Measurements from ENCODE around the gene LMO4. TPM values are rescaled to one million over a fixed set of nuclear protein-coding genes. Genes with fewer than 3 reads are reported as not detected.
A peak's percentile ranks its signal among the peaks of the same experiment; 100 is the strongest.

The LMO4 gene
- total RNA-seq, 3 donors from 2014 or later, result 34.4 to 67.5 (median 39.3) TPM

- peak overlapping the region; percentile 85 to 95 (median 90) for H3K4me3 ChIP-seq
- no peaks in the 10 kb centered on the region for H3K9me3 ChIP-seq
- no peaks in the 10 kb centered on the region for H3K27me3 ChIP-seq
- no peak for DNase-seq (ENCODE audit: low spot score in 2 of 2)
- no peaks in the 10 kb centered on the region for H3K36me3 ChIP-seq
- H3K27ac ChIP-seq, result peak overlapping the region; percentile 98 to 100
- TF ChIP-seq POLR2AphosphoS5 (IDR thresholded peaks at IDR 0.05), result no peak
- no peak for TF ChIP-seq POLR2A (IDR thresholded peaks at IDR 0.05)
- no peak for TF ChIP-seq CTCF (IDR thresholded peaks at IDR 0.05)
- intact Hi-C loops (cut with DNase I; ENCODE audit: low total_unique reads), result no loop called here
- H3K4me1 ChIP-seq, result peaks cover 2 to 13% of the 10 kb centered on the region in 2 donors
Measured at GRCh38 chr1:87327376-87328271, 1.1 kb upstream of the LMO4 start.

DNA sequence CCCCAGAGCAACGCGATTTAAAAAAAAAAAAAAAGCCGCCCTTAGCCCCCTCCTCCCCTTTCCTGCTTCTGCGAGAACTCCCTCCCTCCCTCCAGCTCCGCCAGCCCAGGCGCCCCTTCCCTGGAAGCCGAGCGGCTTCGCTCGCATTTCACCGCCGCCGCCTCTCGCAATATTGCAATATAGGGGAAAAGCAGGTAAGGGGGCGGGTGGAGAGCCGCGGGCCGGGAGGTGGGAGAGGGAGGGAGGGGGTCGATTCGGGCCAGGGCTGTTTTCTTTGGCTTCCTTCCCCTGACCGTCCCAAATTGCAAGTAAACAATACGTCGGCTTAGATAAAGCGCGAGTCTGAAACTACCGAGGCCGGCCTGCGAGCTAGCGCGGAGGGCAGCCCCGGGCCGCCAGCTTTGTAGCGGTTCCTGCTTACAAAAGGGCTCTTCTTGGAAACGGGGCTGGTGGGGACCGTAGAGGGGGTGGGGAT lies 408 bp downstream of the LMO4 start:
- TF ChIP-seq POLR2A (IDR thresholded peaks at IDR 0.05) (no peak), POLR2AphosphoS5 (IDR thresholded peaks at IDR 0.05) (no peak), CTCF (IDR thresholded peaks at IDR 0.05) (no peak)
- Histone ChIP-seq H3K27me3 (no peaks in the 10 kb centered on the region), H3K36me3 (no peaks in the 10 kb centered on the region), H3K4me3 (peak overlapping the region; percentile 85 to 95 (median 90)), H3K4me1 (peaks cover 6 to 15% of the 10 kb centered on the region in 2 donors), H3K9me3 (no peaks in the 10 kb centered on the region), H3K27ac (peak overlapping the region; percentile 98 to 100)
- intact Hi-C loops (cut with DNase I; ENCODE audit: low total_unique reads), result no loop called here
- DNase-seq (ENCODE audit: low spot score in 2 of 2), result no peak

GRCh38 chr1:87329526-87330056 lies 911 bp downstream of the LMO4 start:
- no peak for DNase-seq (ENCODE audit: low spot score in 2 of 2)
- TF ChIP-seq POLR2AphosphoS5 (IDR thresholded peaks at IDR 0.05), result no peak
- TF ChIP-seq POLR2A (IDR thresholded peaks at IDR 0.05), result no peak
- no peak for TF ChIP-seq CTCF (IDR thresholded peaks at IDR 0.05)
- intact Hi-C loops (cut with DNase I; ENCODE audit: low total_unique reads), result no loop called here

DNA sequence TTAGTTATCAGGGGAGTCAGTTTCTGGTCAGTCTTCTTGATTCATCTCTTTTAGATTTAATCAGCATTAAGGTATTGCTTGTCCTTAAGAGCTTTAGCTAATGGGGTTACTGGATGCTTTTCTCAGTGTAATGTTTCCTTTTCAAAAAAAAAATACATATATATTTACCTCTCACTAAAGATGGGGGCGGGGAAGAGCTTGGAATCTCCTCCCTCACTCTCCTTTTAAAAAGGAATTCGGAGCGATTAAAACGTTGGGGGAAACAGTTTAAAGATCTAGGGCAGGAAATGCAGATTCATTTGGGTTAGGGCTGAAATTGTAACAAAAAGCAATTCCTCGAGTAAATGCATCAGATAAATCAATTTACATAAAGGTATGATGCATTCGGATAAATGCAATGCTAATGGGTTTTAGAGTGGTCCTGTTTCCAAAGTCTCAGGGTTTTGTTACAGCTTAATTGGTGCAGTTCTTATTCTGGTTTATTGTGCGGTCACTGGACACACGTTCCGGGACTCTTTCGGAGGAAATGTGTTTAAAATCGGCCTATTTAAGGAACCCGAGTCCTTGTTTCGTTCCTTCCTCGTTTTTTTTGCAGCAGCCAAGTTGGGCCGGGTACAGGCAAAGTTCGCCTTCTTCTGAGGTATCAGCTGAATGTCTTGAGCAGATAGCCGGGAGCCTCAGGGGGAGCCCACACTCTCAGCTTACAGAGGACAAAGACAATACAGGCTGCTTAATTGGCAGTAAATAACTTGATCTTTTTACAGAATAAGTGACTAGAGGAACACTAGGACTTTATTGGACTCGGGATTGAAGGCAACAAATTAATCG lies 1.6 kb downstream of the LMO4 start:
- peak overlapping the region; percentile 85 to 95 (median 90) for H3K4me3 ChIP-seq
- H3K4me1 ChIP-seq, result peaks cover 6 to 15% of the 10 kb centered on the region in 2 donors
- no peak for DNase-seq (ENCODE audit: low spot score in 2 of 2)
- intact Hi-C loops (cut with DNase I; ENCODE audit: low total_unique reads), result no loop called here
- peak overlapping the region; percentile 98 to 100 for H3K27ac ChIP-seq
- TF ChIP-seq CTCF (IDR thresholded peaks at IDR 0.05) (no peak), POLR2AphosphoS5 (IDR thresholded peaks at IDR 0.05) (peak in 1 of 3 donors; percentile 20)
- H3K36me3 ChIP-seq, result no peaks in the 10 kb centered on the region
- no peaks in the 10 kb centered on the region for H3K27me3 ChIP-seq
- H3K9me3 ChIP-seq, result no peaks in the 10 kb centered on the region

More at GRCh38 chr1:87329526-87330056, 911 bp downstream of the LMO4 start:
- no peaks in the 10 kb centered on the region for H3K9me3 ChIP-seq
- H3K27ac ChIP-seq, result peak overlapping the region; percentile 98 to 100
- peaks cover 6 to 15% of the 10 kb centered on the region in 2 donors for H3K4me1 ChIP-seq
- no peaks in the 10 kb centered on the region for H3K27me3 ChIP-seq
- H3K4me3 ChIP-seq, result peak overlapping the region; percentile 85 to 95 (median 90)
- no peaks in the 10 kb centered on the region for H3K36me3 ChIP-seq
